ENCODE data around the gene C18orf32. TPM values are rescaled to one million over a fixed set of nuclear protein-coding genes. Genes with fewer than 3 reads are reported as not detected.
"Not testable (repeated sequence)": the region's sequence is repeated elsewhere in the genome, so short reads cannot be mapped to it uniquely, and the experiment has no call there.

C18orf32 gene
- total and polyA plus RNA-seq, 10 of the 15 experiments (the other 5 are each of a cell fraction or from before 2014, with no cell fraction given) = 11.5 to 67.0 (median 32.9) TPM

DNA sequence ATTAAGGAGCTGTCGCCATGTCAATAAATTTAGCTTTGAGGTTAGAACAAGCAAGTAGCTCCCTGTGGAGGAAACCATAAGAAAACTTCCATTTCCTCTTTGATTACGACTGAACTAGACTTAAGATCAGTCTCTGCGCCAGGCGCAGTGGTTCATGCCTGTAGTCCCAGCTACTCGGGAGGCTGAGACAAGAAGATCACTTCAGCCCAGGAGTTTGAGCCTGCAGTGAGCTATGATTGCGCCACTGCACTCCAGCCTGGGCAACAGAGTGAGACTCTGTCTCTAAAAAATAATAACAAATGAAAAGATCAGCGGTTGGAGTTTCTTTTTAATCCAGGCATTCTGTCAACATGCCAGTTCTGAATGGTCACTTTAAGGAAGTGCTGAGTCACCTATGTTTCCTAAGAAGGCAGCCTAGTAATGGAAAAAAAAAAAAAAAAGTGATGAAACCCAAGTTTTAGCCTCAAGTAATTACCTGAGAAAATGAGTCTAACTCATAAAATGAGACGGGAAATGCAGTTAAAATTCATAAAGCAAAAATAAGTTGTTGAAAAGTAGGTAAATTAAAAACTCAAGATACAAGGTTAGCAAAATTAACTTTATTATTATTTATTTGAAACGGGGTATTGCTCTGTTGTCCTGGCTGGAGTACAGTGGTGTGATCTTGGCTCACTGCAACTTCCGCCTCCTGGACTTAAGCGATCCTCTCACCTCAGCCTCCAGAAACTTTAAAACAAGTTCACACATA is 10.2 kb downstream of the C18orf32 start (continued):
- 0 out of 2 replicates have a peak, but pooled peaks have one; percentile 27 for TF ChIP-seq IKZF1 (conservative IDR thresholded peaks at IDR 0.05)
- no peak for TF ChIP-seq SREBF1 (IDR thresholded peaks at IDR 0.05; ENCODE audit: low read length)
- no peak for TF ChIP-seq NR2F1 (conservative IDR thresholded peaks at IDR 0.05)
- TF ChIP-seq PAX5 (IDR thresholded peaks at IDR 0.05; ENCODE audit: borderline replicate concordance, low read depth, low read length) = no peak
- no peak for TF ChIP-seq E2F8 (IDR thresholded peaks at IDR 0.05; ENCODE audit: low read depth, partially characterized antibody)

- in situ Hi-C loops (cut with MboI) = loop anchor here (25.0 kb wide), 1 partner anchor 1562 kb away; the partner anchor contains the start of gene SMAD4
- CTCF ChIA-PET = interaction anchor here (1.9 kb wide), 1 partner anchor 11 kb away, joined by 5 read pairs; the partner anchor contains the start of gene C18orf32
- RAD21 ChIA-PET (ENCODE audit: unreplicated experiment); intact Hi-C loops (cut with micrococcal nuclease; ENCODE audit: unreplicated experiment); H2AFZ ChIP-seq (ENCODE audit: control insufficient read depth, low read depth, low read length); H3K9me3 ChIP-seq (replicated peaks; ENCODE audit: control insufficient read depth, insufficient read depth, low read length); H3K9ac ChIP-seq (ENCODE audit: control insufficient read depth, insufficient read depth, low read length); H3K36me3 ChIP-seq (ENCODE audit: control insufficient read depth in 2 of 2, insufficient read depth in 2 of 2, low read length in 1 of 2); H4K20me1 ChIP-seq (ENCODE audit: control insufficient read depth, insufficient read depth); DNase-seq (ENCODE audit: low read depth, low spot score); H3K4me2 ChIP-seq (ENCODE audit: control insufficient read depth, insufficient read depth); H3K4me3 ChIP-seq; FAIRE-seq; POLR2A ChIA-PET; H3K27me3 ChIP-seq (replicated peaks in 1 of 2; ENCODE audit: control insufficient read depth in 2 of 2, insufficient read depth in 2 of 2, low read length in 1 of 2); BruUV-seq (replicated peaks); H3K27ac ChIP-seq (ENCODE audit: control insufficient read depth, insufficient read depth); H3K79me2 ChIP-seq (ENCODE audit: control insufficient read depth, insufficient read depth, low read length); ATAC-seq: not testable (repeated sequence)
- SMC1A ChIA-PET (ENCODE audit: uncharacterized antibody, unreplicated experiment) = interaction anchor here (0.6 to 1.2 kb wide), 2 partner anchors 9 to 15 kb away, joined by 3 to 4 read pairs; no protein-coding TSS in a partner anchor
- WGBS (ENCODE audit: insufficient coverage, insufficient replicate concordance, low lambda C conversion rate, missing lambda C conversion rate) = 98% methylated on average over 6 of the region's 6 CpGs
- H3K4me1 ChIP-seq (ENCODE audit: control insufficient read depth, insufficient read depth, low read length) = peaks cover 12% of the 10 kb centered on the region
Observed at GRCh38 chr18:49474935-49475334, 12.1 kb downstream of the C18orf32 start.

All from GM12878 (cell line).